Islet precursor cell (in vitro differentiated cells): ENCODE data around the gene STON2.
"Not testable (repeated sequence)": the region's sequence is repeated elsewhere in the genome, so short reads cannot be mapped to it uniquely, and the experiment has no call there.

Experiments
- DNase-seq: peaks from one replicate; pipeline ENCODE4 v3.0.0-alpha.2; 2018

STON2 gene

DNA sequence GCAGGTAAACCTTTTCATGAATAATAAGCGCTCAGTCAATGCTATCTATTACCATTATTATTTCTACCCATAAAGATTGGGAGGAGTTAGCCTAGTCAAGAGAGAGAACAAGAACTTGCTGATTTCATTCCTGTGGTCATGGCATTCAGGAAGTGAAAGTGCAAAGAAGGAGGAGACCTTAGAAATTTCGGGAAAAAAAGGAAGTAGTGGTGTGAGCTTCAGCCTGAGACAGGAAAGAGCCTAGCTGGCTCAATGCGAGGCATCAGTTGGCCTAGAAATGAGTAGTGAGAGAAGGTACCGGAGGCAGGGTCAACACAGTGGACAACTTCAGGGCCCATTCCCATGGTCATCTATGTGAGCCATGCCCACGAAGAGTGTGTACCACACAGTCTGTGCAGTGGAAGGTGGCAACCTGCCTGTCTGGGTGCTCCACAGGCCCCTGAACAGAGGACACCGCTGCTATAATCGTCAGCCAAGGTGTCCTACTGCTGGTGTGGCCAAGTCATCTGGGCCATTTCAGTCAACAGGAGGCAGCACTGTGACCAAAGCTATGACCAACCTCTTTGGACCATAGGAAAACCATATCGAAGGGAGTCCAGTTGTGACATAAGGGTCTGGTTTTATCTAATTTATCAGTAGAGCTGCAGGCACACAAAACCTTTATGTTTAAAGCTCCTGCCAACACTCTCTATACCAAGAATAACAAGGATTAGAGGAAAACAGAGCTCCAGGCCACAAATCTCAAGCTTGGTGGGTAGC, 16.2 kb upstream of the STON2 start:
- no peak for DNase-seq

DNA sequence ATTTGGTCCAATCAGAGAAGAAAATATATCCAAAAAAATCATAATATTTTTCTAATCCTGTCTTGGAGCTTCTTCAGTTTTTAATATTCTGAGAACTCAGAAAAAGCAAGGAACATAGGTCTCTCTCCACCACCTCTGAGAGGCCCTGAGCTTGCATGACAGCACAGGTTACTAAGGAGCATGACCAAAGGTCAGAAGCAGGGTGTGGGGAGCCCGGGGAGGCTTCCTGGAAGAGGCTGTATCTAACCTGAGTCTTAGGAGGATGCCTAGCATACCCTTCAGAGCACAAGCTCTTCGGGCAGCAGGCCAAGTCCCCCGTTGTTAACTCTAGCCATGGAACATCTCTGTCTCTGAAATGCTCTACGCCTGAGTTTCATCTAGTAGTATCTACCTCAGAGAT, 15.7 kb upstream of the STON2 start:
- DNase-seq, result no peak

DNA sequence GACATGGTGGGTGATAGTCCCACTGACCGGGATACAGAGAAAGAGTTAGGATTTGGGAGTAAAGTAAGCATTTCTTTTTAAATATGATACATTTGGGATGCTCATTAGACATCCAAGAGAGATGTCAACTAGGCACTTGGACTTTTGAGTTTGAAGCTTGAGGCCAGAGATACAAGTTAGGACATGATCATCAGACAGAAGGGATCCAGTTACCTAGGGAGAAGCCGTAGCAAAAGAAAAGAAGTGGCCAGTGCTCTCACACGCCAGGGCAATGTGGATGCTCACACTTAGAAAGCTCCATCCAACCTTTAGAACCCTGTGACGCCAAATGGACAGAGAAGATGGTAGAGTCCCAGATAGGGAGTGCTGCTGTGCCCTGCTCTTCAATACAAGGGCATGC, 14.0 kb upstream of the STON2 start:
- no peak for DNase-seq

DNA sequence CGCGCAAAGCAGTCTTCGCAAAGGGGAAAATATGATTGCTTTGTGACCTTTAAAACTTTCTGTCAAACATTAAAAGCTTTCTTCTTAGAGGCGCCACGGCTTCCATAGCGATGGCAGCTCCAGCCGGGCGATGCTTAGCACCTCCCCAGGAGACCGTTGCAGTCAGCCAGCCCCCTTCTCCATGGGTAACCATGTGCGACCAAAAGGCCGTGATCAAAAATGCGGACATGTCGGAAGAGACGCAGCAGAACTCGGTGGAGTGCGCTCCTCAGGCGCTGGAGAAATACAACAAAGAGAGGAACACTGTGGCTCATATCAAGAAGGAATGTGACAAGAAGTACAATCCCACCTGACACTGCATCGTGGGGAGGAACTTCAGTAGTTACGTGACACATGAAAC, 12.7 kb upstream of the STON2 start:
- DNase-seq, result no peak

DNA sequence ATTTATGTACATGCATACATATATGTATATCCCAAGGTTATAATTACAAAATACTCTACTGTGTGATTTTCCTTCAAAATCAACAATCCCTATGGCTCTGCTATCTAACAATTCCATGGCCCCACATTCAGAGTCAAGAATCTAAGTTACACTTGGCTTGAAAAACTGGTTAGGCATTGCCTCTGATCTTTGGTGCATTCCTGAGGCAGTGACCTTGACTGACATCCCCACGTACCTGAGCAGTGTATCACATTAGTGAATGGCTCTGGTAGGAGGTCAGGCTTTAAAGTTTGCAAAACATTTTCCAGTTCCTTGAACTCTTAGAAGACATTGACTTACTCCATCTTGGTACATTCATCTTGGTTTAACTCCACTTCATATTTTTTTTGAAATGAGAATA, 8.5 kb upstream of the STON2 start:
- DNase-seq, result peak; percentile 64

DNA sequence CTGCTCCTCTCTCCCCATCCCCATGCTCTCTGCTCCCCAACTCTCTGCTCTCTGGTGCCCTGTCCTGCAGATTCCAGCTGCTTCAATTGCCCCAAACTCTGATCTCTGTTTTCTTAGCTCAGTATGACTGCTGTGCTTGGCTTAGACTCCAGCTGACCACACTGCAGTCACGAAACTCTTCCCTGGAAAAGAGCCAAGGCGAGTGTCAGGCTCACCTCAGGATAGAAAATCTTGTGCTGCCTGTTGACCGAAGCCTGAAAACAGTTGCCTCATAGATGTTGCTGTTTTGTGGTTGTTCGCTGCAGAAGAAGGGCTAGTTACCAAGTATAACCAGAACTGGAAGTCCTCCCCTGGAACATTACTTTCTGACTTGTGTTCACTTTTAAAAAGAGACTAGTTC, 6.7 kb upstream of the STON2 start:
- DNase-seq, result no peak

DNA sequence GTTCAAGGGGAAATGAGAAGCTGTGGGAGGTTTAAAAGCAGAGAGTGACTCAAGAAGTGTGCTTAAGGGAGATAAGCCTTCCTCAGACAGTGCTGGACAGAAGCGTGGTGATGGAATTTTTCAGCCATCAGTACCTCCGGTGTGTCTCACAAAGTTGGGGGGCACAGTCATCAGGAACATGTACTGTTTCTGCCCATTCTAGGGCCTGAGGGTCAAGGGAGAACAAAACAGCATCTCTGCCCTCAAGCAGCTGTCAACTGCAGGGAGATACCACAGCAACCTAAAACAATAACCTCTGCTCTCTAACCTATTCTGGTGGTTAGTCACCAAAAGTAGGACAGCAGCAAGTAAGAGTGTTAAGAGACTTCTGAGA, 2.0 kb upstream of the STON2 start:
- peak; percentile 63 for DNase-seq

DNA sequence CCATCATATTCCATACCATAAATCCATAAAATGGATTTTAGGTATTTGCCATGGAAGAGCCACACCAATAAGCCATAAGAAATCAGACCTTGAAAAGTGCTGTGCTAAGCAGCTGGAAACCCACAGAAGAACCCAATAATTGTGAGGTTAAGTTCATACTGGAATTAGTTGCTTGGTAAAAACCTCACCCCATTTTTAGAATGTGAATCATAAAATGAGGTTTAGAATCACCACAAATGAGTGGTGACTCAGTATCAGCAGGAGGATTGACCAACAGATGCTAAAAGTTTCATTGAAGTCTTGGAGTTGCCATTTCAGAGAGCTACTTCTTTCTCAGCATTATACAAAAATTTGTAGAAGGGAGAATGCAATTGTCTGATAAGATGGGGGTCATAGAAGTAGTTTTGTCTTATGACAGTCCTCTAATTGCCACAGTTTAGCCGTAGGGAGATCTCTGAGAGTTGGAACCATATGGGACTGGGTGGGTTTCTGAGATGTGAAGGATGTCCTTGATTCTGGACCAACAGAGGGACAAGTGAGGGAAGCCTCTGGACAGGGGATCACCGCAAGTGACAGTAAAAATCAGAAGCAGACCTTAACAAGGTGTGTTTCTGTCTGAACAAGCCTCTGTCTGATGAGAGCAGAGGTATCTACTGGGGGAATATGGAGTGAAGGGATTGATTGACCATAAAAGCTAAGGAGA, 1.4 kb upstream of the STON2 start:
- no peak for DNase-seq

DNA sequence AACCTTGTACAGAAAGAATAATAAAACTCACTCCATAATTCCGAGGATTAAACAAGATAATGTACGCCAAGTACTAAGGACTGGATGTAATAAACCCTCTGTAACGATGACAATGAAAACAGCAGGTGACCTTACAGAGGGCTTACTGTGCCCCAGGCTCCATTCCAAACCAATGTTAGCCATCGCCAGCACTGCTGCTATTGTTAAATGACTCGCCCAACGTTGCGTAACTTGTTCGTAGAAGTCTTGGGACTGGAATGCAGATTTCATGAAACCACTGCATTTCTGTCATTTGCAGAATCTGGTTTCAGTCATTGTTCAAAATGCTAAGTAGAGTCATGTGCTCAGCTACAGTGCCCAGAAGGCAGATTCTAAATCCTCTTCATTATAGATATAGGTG, 728 bp upstream of the STON2 start:
- DNase-seq, result peak; percentile 84

DNA sequence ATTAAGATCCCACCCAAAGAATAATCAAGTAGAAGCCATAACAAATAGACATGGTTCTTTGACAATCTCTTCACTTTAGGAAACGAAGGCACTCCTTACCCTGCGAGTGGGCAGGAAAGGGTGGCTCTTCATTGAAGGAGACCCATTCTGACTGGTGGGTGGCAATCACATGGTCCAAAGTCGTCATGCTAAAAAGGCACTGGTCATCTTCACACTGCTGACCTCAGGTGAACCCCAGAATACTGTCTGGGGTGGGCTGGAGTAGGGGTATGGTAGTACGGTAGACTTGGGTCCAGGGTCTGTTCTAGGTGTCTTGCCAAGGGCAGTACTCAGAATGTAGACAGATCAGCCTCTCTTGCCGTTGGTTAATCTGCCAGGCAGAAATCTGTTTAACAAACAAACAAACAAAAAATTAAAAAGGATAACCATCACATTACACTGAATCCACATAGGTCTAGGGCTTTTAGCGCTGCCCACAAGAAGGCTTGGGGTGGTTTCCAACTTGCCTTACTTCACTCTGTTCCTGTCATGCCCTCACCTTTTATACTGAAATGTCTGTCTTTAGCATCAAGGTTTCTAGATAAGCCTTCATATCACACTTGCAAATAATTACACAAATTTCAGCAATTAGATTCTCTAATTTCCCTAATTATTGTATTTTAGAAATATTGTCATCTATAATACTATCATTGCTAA, 1.8 kb downstream of the STON2 start:
- no peak for DNase-seq

DNA sequence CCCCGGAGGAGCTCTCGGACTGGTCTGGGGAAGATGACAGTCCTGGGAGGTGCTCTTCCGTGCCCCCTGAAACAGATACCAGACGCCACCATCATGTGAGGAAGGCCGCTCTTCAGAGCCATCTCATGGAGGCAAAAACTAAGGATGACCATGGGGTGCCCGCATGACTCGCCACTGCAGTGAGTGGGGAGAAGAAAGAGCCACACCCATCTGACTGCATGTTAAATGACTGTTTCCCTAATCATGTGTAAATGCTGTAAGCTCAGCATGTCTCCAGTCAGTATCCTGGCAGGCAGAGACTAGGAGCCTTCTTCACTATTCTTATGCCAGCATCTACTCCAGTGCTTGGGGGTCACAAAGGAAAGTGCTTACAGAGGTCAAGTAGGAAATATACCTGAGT, 4.0 kb downstream of the STON2 start:
- no peak for DNase-seq

DNA sequence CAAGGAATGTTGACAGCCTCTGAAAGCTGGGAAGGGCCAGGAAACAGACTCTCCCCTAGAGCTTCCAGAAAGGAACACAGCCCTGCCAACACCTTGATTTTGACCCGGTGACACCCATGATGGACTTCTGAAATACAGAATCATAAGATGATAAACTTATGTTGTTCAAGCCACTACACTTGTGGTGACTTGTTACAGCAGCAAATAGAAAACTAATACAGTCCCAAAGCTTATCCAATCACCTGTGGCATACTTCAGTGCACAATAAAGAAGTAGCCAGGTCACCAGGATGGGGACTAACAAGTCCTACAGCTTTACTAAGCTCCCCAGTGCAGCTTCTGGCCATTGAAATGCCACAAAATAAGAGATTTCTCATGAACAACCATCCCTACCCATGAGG, 5.4 kb downstream of the STON2 start:
- DNase-seq, result no peak

DNA sequence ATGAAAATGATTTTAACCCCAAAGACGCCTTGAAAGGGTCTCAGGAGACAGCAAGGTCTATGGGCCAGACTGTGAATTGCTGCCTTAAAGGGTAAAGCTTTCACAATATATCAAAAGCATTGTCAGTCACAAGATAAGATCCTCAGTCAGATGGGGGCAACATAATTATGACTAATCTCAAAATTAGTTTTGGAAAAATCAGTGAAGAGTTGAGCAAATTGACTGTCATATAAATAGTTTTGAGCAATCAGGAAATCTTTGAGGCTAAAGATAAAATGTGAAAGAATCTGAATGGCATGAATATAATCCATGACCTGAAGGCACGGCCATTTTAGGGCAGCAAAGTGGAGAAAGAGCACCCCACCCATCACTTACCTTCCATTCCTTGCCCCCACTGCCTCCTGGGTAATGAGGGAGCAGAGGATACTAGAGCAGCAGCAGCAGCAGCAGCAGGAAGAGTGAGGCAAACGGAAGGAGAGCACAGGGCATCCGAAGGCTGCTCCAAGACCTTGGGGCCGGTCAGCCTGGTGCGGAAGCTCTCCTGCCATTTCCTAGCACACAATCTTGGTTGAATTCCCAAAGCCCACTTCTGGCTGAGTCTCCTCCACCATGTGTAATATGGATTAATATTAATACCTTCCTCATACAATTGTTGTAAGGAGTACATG, 7.0 kb downstream of the STON2 start:
- DNase-seq, result peak; percentile 72

DNA sequence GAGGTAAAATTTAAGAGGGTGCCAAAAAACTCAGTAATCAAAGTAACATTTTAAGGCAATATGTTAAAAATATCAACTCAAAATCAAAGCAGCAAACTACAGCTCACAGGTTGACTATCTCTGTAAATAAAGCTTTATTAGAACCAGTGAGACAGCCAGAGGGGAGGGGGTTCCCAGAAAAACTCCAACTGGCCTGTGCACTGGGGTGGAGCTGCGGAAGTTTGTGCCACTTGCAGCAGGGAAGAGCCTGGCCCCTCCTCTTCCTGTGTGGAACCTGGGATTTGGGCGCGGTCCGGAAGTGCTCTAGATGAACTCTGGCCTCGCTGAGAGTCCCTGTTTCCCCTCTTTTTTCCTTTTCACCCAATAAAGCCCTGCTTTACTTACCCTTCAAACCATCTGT, 8.1 kb downstream of the STON2 start:
- DNase-seq, result no peak

DNA sequence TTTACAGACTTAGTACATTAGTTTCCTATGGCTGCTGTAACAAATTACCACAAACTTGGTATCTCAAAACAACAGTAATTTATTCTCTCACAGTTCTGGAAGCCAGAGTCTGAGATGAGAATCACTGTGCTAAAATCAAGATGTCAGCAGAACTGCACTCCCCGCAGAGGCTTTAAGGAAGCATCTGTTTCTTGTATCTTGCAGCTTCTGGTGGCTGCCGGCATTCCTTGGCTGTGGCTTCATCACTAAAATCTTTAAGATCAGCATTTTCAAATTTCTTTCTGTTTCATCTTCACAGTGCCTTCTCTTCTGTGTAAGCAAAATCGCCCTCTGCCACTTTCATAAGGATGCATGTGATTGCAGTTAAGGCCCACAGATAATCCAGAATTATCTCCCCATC, 9.4 kb downstream of the STON2 start:
- no peak for DNase-seq

DNA sequence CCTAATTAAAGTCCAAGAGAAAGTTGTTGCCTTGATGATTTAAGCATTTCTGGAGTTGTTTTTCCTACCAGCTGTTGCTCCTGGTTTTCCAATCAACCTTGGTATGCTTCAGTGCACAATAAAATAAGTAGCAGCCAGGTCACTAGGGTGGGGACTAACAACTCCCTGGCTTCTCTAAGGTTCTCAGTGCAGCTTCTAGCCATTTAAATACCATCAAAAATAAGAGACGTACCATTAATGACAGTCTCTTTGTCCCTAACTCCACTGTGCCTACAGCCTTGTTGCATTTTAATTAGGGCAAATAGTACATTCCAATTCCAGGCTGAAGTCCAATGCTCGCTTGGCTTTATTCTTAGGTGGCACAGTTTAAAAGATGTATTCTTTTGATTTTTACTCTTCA, 11.8 kb downstream of the STON2 start:
- no peak for DNase-seq

DNA sequence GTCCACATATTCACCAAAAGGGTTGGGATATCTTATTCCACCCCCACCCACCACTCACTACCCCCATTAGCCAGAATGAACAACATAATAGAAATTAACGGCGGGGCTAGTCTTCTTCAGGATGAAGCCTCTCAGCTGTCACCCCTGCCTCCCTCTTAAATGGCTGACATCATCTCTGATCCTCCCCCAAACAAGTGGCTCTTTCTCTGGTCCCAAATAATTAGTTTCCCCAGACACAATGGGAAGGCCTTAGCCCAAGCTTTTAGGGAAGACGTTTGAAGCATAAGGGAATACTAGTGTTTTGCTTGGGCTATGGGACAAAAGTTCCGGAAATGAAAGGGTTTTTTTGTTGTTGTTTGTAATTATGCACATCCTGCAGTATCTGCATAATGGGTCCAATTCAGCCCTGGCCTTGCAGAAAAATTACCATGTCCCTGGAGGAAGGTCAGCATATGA, 13.8 kb downstream of the STON2 start:
- no peak for DNase-seq

DNA sequence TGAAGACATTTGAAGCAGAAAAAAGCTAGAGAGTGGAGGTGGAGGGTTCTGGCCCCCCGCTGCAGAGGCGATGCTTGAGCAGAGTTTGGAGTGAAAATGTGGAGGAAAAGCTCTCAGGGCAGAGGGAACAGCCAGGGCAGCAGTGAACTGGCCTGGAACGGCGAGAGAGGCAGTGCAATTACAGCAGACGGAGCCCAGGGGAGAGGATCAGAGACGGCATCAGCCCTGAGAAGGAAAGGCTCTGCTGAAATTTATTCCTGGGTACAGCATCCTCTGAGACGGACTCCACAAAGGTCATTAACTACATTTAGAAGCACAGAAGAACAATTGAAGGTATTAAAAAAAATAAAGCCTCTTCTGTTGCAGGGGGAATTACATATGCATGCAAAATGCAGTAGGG, 14.2 kb downstream of the STON2 start:
- no peak for DNase-seq

DNA sequence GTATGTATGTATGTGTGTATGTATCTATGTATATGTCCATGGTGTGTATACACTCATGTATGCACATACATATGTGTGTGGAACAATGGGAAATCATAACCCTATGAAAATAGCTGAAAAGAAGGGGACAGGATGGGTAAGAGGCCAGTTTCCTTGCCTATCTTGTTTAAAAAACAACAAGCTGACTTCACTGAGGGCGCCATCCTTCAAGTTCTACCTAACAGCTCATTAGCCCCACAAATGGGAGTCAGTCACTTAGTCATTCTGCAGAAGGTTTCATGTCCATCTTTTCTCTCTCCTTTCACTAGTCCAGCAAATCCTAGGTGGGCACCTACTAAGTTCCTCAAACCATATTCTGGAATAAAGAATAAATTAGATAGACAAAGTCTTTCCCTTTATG, 14.7 kb downstream of the STON2 start:
- no peak for DNase-seq

DNA sequence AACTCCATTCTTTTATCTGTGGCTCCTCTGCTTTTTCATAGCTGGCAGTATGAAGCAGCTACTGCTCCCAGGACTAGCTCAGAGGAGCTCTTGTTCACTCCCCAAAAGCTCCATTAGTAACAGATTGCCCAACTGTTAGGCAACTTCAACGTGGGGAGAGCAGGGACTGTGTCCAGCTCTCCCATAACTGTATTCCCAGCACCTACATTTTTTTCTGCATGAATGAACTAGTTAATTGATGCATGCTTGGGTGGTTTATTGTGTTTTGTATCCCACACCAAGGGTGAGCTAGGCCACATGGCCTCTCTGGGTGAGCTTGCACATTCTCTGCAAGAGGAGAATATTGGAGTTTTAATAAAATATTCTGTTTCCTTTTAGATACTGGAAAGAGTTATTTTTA, 15.2 kb downstream of the STON2 start:
- no peak for DNase-seq

DNA sequence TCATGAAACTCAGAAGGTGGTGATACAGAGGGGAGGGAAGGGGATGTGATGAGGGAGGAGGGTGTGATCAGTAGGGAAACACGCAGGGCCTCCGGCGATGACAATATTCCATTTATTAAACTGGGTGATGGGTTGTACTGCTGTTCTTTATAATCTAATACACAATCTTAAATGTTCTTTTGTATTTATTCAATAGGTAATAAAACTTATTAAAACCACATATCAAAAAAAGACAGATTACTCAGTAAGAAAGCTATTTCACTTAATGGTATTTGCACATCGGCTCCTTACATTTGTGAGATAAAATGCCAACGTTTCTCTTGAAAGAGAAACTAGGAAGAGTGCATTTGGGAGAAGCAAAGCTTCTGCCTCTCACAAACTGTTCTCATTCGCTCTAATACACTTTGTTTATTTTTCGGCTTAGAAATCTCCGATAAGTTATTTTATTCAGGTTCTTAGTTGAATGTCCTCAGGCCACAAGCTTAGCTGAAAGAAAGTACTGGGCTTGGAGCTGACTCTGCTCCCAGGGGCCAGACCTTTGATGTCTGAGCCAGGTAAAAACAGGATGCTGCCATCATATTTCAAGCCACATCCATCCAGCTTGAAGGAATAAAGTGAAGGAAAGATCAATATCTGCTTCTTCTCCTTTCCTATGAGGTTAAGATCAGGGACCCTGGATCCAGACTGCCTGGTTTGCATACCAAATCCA, 17.5 kb downstream of the STON2 start:
- no peak for DNase-seq

DNA sequence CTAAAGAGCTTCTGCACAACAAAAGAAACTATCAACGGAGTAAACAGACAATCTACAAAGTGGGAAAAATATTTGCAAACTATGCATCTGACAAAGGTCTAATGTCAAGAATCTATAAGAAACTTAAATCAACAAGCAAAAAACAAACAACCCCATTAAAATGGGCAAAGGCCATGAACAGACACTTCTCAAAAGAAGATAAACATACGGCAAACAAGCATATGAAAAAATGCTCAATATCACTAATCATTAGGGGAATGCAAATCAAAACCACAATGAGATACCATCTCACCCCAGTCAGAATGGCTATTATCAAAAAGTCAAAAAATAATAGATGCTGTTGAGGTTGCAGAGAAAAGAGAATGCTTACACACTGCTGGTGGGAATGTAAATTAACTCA, 20.1 kb downstream of the STON2 start:
- not testable (repeated sequence) for DNase-seq

DNA sequence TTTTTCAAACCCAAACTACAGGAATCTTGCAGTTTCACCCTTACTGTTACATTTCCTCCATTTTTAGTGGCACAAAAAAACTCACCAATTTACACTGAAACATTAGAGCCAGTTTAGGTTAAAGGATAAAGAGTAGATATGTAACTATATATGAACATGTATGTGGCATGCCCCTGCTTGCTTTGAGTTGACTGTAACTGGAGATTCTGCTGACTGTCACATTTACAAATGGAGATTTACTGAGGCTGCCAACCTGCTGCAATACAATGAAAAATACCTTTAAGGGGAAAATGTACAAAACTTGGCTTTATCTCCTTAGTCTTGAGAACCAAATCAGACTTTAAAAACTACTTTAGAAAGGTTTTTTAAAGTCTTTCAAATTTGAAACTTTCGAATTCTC, 28.3 kb downstream of the STON2 start:
- no peak for DNase-seq
